Measurements from ENCODE around the gene TMEM131. TPM values are rescaled to one million over a fixed set of nuclear protein-coding genes. Genes with fewer than 3 reads are reported as not detected.

TMEM131 gene
- total RNA-seq, 1 donor from 2014 or later: 43.9 TPM

DNA sequence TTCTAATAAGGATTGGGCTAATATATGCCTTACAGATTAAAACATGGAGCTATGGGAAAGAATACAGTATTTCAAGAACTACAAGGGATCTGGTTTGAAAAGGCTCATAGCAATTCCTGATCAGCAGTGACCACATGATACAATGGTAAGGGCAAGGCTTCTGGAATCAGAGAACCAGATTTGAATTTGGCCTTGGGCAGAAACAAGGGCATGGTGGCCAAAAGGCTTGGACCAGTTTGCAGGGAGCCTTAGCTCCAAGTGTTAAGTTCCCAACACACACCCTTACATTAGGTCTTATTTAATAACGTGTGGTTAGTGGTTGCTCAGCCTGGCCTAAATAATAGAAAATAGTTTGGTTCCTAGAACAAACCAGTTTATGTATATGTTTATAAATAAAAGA, 194.7 kb downstream of the TMEM131 start:
- no peaks in the 10 kb centered on the region for H3K27me3 Mint-ChIP-seq (ENCODE audit: low read depth)
- no peak for DNase-seq (ENCODE audit: low read depth, low spot score)
- TF ChIP-seq, protein P1, sequence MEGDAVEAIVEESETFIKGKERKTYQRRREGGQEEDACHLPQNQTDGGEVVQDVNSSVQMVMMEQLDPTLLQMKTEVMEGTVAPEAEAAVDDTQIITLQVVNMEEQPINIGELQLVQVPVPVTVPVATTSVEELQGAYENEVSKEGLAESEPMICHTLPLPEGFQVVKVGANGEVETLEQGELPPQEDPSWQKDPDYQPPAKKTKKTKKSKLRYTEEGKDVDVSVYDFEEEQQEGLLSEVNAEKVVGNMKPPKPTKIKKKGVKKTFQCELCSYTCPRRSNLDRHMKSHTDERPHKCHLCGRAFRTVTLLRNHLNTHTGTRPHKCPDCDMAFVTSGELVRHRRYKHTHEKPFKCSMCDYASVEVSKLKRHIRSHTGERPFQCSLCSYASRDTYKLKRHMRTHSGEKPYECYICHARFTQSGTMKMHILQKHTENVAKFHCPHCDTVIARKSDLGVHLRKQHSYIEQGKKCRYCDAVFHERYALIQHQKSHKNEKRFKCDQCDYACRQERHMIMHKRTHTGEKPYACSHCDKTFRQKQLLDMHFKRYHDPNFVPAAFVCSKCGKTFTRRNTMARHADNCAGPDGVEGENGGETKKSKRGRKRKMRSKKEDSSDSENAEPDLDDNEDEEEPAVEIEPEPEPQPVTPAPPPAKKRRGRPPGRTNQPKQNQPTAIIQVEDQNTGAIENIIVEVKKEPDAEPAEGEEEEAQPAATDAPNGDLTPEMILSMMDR (conservative IDR thresholded peaks at IDR 0.05): no peak
- H3K27ac Mint-ChIP-seq (ENCODE audit: unreplicated experiment): no peak overlapping the region
- H3K36me3 Mint-ChIP-seq (ENCODE audit: low read depth): peaks cover 2% of the 10 kb centered on the region
- H3K9me3 Mint-ChIP-seq: no peaks in the 10 kb centered on the region
- no peak overlapping the region for H3K4me3 Mint-ChIP-seq
- H3K4me1 Mint-ChIP-seq: no peaks in the 10 kb centered on the region

- Mint-ChIP-seq H3K4me3 (no peak overlapping the region), H3K9me3 (no peaks in the 10 kb centered on the region), H3K27ac (ENCODE audit: unreplicated experiment) (no peak overlapping the region), H3K36me3 (ENCODE audit: low read depth) (peaks cover 2% of the 10 kb centered on the region), H3K4me1 (no peaks in the 10 kb centered on the region), H3K27me3 (ENCODE audit: low read depth) (no peaks in the 10 kb centered on the region)
- DNase-seq (ENCODE audit: low read depth, low spot score): no peak
- TF ChIP-seq, protein P1 (conservative IDR thresholded peaks at IDR 0.05): no peak
Measured at GRCh38 chr2:97798416-97798815, 197.3 kb downstream of the TMEM131 start.

DNA sequence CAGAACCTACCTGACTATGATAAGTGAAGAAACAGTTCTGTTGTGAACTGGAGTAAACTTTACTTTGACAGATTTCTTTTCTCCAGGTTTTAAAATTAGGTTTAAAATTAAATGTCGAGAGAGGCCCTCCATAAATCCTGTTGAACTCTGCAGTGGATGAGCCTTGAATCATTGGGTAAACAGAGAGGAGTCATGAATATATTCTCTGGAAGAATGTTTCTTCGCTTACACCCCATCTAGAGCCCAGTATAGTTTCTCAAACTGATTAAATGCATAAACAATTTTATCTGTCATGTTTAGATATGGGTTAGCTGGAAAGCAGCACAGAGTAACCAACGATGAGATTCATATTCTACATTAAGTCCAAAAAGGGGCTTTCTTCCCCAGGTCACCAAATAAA, 198.4 kb downstream of the TMEM131 start:
- Mint-ChIP-seq H3K36me3 (ENCODE audit: low read depth) (peaks cover 12% of the 10 kb centered on the region), H3K4me1 (no peaks in the 10 kb centered on the region), H3K27ac (ENCODE audit: unreplicated experiment) (no peak overlapping the region), H3K27me3 (ENCODE audit: low read depth) (no peaks in the 10 kb centered on the region), H3K4me3 (no peak overlapping the region), H3K9me3 (no peaks in the 10 kb centered on the region)
- DNase-seq (ENCODE audit: low read depth, low spot score): no peak
- TF ChIP-seq, protein P1 (conservative IDR thresholded peaks at IDR 0.05): no peak

GRCh38 chr2:97796465-97797126, 199.2 kb downstream of the TMEM131 start:
- no peaks in the 10 kb centered on the region for H3K27me3 Mint-ChIP-seq (ENCODE audit: low read depth)
- H3K36me3 Mint-ChIP-seq (ENCODE audit: low read depth): peaks cover 17% of the 10 kb centered on the region
- no peak for DNase-seq (ENCODE audit: low read depth, low spot score)
- TF ChIP-seq, protein P1 (conservative IDR thresholded peaks at IDR 0.05): no peak
- peak overlapping the region; percentile 45 for H3K27ac Mint-ChIP-seq (ENCODE audit: unreplicated experiment)
- H3K9me3 Mint-ChIP-seq: no peaks in the 10 kb centered on the region
- H3K4me3 Mint-ChIP-seq: no peak overlapping the region
- H3K4me1 Mint-ChIP-seq: no peaks in the 10 kb centered on the region

DNA sequence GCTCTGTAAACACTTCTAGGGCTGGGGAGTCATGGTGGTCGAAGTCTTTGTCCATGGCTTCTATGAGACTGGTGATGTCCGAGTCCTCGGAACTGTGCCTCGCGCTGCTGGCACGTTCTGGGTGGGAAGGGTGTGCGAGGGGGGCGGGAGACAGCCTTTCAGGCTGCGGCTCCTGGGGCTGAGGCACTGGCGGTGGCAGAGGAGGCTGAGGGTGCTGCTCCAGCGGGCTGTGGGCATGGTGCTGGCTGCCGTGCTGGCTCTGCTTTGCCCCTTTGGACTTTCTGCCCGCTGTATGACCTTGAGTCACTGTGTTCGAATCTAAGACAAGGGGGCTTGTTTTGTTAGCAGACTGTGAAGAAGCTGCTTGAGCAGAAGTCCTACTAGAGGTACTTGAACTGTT, 203.3 kb downstream of the TMEM131 start:
- H3K27ac Mint-ChIP-seq (ENCODE audit: unreplicated experiment): peak overlapping the region; percentile 78
- peaks cover 24% of the 10 kb centered on the region for H3K36me3 Mint-ChIP-seq (ENCODE audit: low read depth)
- no peak for DNase-seq (ENCODE audit: low read depth, low spot score)
- H3K9me3 Mint-ChIP-seq: no peaks in the 10 kb centered on the region
- H3K4me3 Mint-ChIP-seq: no peak overlapping the region
- H3K27me3 Mint-ChIP-seq (ENCODE audit: low read depth): no peaks in the 10 kb centered on the region
- no peaks in the 10 kb centered on the region for H3K4me1 Mint-ChIP-seq
- TF ChIP-seq, protein P1 (conservative IDR thresholded peaks at IDR 0.05): no peak

Data from neural crest cell (in vitro differentiated cells).